ENCODE measurements around the gene SASS6. TPM values are rescaled to one million over a fixed set of nuclear protein-coding genes. Genes with fewer than 3 reads are reported as not detected.

Gene SASS6
- 15.1 and 16.8 TPM in 2 replicates for total RNA-seq (2021)
- Bru-seq, nascent RNA, result percentile 87 among the genes with signal in this experiment
- BruChase-seq, experiment 1, labeled RNA remaining after a 2-hour chase, result percentile 89 among the genes with signal in this experiment
- BruChase-seq, experiment 2, labeled RNA remaining after a 6-hour chase, result percentile 77 among the genes with signal in this experiment
- long read RNA-seq, transcript SASS6-201 (17 exons, 3,880 nt), result major isoform, 20 of 29 reads
- long read RNA-seq, partial matches to known transcripts, result 1 of 29 reads
- long read RNA-seq, other reads (novel, unspliced or antisense), result 7 of 29 reads

DNA sequence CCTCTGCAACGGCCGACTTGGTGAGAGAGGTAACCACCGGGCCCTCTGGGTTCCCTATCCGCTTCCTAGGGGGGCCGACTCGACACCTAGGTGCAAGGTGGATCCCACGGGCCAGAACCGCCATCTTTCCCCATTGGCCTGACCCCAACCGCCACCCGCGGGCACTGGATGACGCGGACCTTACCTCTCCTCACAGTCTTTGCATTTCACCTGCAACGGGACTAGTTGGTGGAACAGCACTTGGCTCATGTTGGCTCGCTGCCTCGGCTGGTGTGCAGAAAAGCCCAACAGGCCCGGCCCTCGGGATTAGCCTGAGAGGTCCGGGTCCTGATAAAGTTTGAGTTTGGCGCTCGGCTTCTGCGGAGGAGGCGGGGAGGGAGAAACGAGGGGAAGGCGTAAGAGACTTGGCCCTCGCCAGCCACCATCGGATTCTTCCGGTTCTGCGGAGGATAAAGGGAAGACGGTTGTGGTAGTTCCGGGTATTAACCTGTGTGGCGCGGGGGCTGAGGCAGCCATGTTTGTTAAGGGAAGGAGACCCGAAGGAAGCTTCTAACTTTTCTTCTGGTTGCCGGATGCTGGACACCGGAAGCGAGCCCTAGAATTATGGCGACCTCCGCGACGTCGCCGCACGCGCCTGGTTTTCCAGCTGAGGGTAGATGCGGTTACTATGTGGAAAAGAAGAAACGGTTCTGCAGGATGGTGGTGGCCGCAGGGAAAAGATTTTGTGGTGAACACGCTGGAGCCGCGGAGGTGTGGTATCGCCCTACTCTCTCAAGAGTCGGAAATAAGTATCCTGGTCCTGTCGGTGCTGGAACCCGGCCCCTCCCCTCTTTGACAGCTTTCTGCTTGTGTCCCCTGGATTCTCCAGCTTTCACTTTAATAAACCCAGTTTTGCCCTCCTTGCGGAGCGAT lies at the start of gene SASS6, which contains the start of gene TRMT13:
Gene SASS6 (minus strand): TSS at position 365 of the 912 bp plus-strand sequence. CDS start 116 bp downstream, at position 249.
Gene TRMT13 (plus strand): TSS at position 598 of the 912 bp plus-strand sequence. CDS start 6 bp downstream, at position 604.
- Histone ChIP-seq H3K27ac (ENCODE audit: low read depth, low read length, poor library complexity, severe bottlenecking) (peak within 1 kb of the TSS; percentile 82), H3K36me3 (ENCODE audit: insufficient read depth, low read length, poor library complexity, severe bottlenecking) (peaks cover 11% of the 10 kb centered on the region), H3K4me3 (ENCODE audit: low read depth, low read length, poor library complexity, severe bottlenecking) (peak within 1 kb of the TSS; percentile 93), H3K9me3 (ENCODE audit: low read depth, low read length, poor library complexity, severe bottlenecking) (no peaks in the 10 kb centered on the region), H3K4me1 (ENCODE audit: insufficient read depth, low read length, poor library complexity, severe bottlenecking) (peaks cover 20% of the 10 kb centered on the region), H3K27me3 (replicated peaks; ENCODE audit: insufficient read depth, low read depth, low read length, poor library complexity) (no peaks in the 10 kb centered on the region)
- no TSS peak for BruUV-seq (replicated peaks)
- CTCF ChIA-PET, result interaction anchor here (1.1 kb wide), 1 partner anchor 326 kb away, joined by 4 read pairs; no protein-coding TSS in a partner anchor
- intact Hi-C loops (cut with micrococcal nuclease; ENCODE audit: unreplicated experiment), result loop anchor here (10.0 kb wide), 2 partner anchors 222 to 322 kb away; partner anchors contain the start of gene CDC14A
- peak; percentile 99 for DNase-seq (ENCODE audit: low spot score)
- no peak for TF ChIP-seq EZH2 (IDR thresholded peaks at IDR 0.05; ENCODE audit: borderline replicate concordance, low read depth, low read length, poor library complexity, severe bottlenecking)
- no peak for TF ChIP-seq CTCF (conservative IDR thresholded peaks at IDR 0.05; ENCODE audit: low read depth, low read length)
- POLR2A ChIA-PET (ENCODE audit: low non-redundant PET), result no interaction called here

- H3K36me3 ChIP-seq (ENCODE audit: insufficient read depth, low read length, poor library complexity, severe bottlenecking), result no peaks in the 10 kb centered on the region
- H3K9me3 ChIP-seq (ENCODE audit: low read depth, low read length, poor library complexity, severe bottlenecking), result no peaks in the 10 kb centered on the region
- no TSS peak for BruUV-seq (replicated peaks)
- ChIA-PET POLR2A (ENCODE audit: low non-redundant PET) (interaction anchor here (0.6 kb wide), 1 partner anchor 57 kb away, joined by 3 read pairs; no protein-coding TSS in a partner anchor), CTCF (no interaction called here)
- intact Hi-C loops (cut with micrococcal nuclease; ENCODE audit: unreplicated experiment), result no loop called here
- H3K27ac ChIP-seq (ENCODE audit: low read depth, low read length, poor library complexity, severe bottlenecking), result no peak within 1 kb of the TSS
- H3K4me1 ChIP-seq (ENCODE audit: insufficient read depth, low read length, poor library complexity, severe bottlenecking), result no peaks in the 10 kb centered on the region
- H3K4me3 ChIP-seq (ENCODE audit: low read depth, low read length, poor library complexity, severe bottlenecking), result no peak within 1 kb of the TSS
- no peaks in the 10 kb centered on the region for H3K27me3 ChIP-seq (replicated peaks; ENCODE audit: insufficient read depth, low read depth, low read length, poor library complexity)
- no peak for DNase-seq (ENCODE audit: low spot score)
- TF ChIP-seq CTCF (conservative IDR thresholded peaks at IDR 0.05; ENCODE audit: low read depth, low read length) (no peak), EZH2 (IDR thresholded peaks at IDR 0.05; ENCODE audit: borderline replicate concordance, low read depth, low read length, poor library complexity, severe bottlenecking) (no peak)
Measured at GRCh38 chr1:100178091-100178490, 45.4 kb upstream of the SASS6 start, which contains the start of gene LRRC39. Gene LRRC39 (minus strand): TSS chr1:100178256. CDS start chr1:100168516, 9,740 bp downstream.

DNA sequence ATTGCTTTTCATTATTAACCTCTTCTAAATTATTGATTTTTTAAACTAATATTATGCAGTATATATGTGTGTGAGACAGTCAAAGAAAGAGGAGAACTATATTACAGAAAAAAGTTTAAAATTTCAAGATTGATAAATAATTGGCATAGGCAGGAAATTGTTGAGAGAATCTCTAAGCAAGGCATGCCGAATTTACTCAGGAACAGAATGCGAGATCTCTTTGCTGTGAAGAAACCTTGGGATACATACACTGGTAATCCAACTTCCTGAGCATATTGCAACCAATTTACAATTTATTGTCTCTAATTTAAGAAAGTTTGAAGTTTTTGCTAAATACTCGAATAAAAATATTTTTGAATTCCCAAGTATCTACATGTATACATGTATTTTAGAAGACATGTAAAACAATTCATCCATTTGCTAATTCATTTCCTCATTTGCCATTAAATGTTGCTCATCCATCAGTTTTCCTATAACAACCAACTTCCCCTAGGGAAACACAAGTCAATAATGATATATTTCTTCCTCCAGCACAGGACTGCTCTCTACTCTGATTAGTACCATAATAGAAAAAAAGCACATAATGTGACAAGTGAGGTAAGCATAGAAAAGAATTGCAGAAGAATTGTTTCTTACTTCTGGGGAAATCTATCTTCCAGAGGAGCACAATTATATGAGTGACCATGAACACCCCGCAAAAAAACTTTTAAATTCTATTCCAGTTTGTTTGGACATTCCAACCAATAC lies 44.7 kb upstream of the SASS6 start:
- CTCF ChIA-PET, result no interaction called here
- no peak for TF ChIP-seq EZH2 (IDR thresholded peaks at IDR 0.05; ENCODE audit: borderline replicate concordance, low read depth, low read length, poor library complexity, severe bottlenecking)
- no peak for TF ChIP-seq CTCF (conservative IDR thresholded peaks at IDR 0.05; ENCODE audit: low read depth, low read length)
- H3K27me3 ChIP-seq (replicated peaks; ENCODE audit: insufficient read depth, low read depth, low read length, poor library complexity), result no peaks in the 10 kb centered on the region
- BruUV-seq (replicated peaks), result no TSS peak
- no peak for DNase-seq (ENCODE audit: low spot score)
- no peaks in the 10 kb centered on the region for H3K9me3 ChIP-seq (ENCODE audit: low read depth, low read length, poor library complexity, severe bottlenecking)
- H3K36me3 ChIP-seq (ENCODE audit: insufficient read depth, low read length, poor library complexity, severe bottlenecking), result no peaks in the 10 kb centered on the region
- POLR2A ChIA-PET (ENCODE audit: low non-redundant PET), result interaction anchor here (0.9 kb wide), 1 partner anchor 176 kb away, joined by 20 read pairs; no protein-coding TSS in a partner anchor
- intact Hi-C loops (cut with micrococcal nuclease; ENCODE audit: unreplicated experiment), result no loop called here
- no peaks in the 10 kb centered on the region for H3K4me1 ChIP-seq (ENCODE audit: insufficient read depth, low read length, poor library complexity, severe bottlenecking)
- H3K27ac ChIP-seq (ENCODE audit: low read depth, low read length, poor library complexity, severe bottlenecking), result no peak overlapping the region
- no peak overlapping the region for H3K4me3 ChIP-seq (ENCODE audit: low read depth, low read length, poor library complexity, severe bottlenecking)
